WI38 (cell line): Measurements from ENCODE around the gene IQGAP2.
"Not testable (repeated sequence)": the region's sequence is repeated elsewhere in the genome, so short reads cannot be mapped to it uniquely, and the experiment has no call there.

Source experiments
- H3K4me3 ChIP-seq: 2 replicates; pipeline ENCODE4 v1.5.1; 2011; ENCODE audit warnings: low read depth, mild to moderate bottlenecking, control low read depth, low read length
- CTCF ChIP-seq: IDR thresholded peaks from 2 replicates; pipeline ENCODE4 v1.5.1; 2012; ENCODE audit warnings: low read depth, mild to moderate bottlenecking, control low read depth, low read length

IQGAP2 gene

GRCh38 chr5:76737846-76738245, 334.8 kb downstream of the IQGAP2 start:
- no peak for TF ChIP-seq CTCF
- H3K4me3 ChIP-seq, result no peak overlapping the region

DNA sequence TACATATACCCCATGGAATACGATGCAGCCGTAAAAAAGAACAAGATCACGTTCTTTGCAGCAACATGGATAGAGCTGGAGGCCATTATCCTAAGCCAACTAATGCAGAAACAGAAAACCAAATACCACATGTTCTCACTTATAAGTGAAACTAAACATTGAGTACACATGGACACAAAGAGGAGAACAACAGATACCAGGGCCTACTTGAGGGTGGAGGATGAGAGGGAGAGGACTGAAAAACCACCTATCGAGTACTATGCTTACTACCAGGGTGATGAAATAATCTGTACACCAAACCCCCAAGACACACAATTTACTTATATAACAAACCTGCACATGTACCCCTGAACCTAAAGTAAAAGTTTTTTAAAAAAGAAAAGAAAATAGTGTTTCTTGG, 338.4 kb downstream of the IQGAP2 start:
- not testable (repeated sequence) for H3K4me3 ChIP-seq

- H3K4me3 ChIP-seq, result no peak overlapping the region
- TF ChIP-seq CTCF, result no peak
Measured at GRCh38 chr5:76742583-76742982, 339.5 kb downstream of the IQGAP2 start.

- no peak overlapping the region for H3K4me3 ChIP-seq
- no peak for TF ChIP-seq CTCF
Measured at GRCh38 chr5:76744632-76745031, 341.5 kb downstream of the IQGAP2 start.

- TF ChIP-seq CTCF, result no peak
- no peak overlapping the region for H3K4me3 ChIP-seq
Measured at GRCh38 chr5:76745670-76746069, 342.6 kb downstream of the IQGAP2 start.

DNA sequence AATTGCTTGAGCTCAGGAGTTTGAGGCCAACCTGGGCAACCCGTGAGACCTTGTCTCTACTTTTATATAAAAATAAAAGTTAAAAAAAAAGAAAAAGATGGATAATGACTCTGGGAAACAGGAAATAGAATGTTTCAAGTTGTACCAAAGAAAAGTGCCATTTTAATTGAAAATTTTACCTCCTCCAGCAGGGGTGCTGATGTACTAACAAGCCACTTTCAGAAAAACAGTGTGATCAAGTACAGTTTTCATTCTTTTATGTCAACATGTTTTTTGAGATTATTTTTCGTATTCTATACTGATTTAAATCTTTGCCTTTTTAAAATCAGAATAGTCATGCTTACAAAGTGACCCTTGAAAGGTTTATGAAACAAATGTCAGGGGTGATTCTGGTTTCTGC, 343.6 kb downstream of the IQGAP2 start:
- TF ChIP-seq CTCF, result no peak
- H3K4me3 ChIP-seq, result no peak overlapping the region

GRCh38 chr5:76747706-76748105, 344.6 kb downstream of the IQGAP2 start:
- no peak for TF ChIP-seq CTCF
- H3K4me3 ChIP-seq, result no peak overlapping the region

DNA sequence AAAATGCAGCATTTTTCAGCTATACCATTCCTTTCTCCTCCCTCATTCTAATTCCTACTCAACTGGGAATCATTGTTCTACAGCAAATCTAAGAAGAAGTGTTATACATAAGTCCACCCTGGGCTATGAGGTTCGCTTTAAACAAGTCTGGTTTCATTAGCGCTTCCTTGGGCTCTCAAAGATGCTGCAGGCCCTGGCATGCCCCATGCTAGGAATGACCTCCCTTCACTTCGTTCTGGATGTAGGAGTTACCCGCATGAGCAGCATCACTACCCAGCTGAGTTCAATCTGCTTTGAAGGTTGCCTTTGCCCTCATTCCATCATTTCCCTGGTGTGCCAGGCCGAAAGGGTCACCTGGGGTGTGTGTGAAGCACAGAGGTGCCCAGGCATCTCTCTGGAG, 348.2 kb downstream of the IQGAP2 start:
- TF ChIP-seq CTCF, result no peak
- H3K4me3 ChIP-seq, result no peak overlapping the region
